H1 (cell line): ENCODE data around the gene PTPRD. TPM values are rescaled to one million over a fixed set of nuclear protein-coding genes. Genes with fewer than 3 reads are reported as not detected.

Experiments used
- CTCF ChIA-PET: fragments of 300-600 bp; sonication (Branson Sonifier 250); formaldehyde crosslinking; loops from one replicate; lab custom pipeline; 2021; ENCODE audit not compliant: partially characterized antibody; lab: Charles Lee
- POLR2A ChIA-PET: fragments of 300-600 bp; sonication (Branson Sonifier 250); formaldehyde crosslinking; loops from one replicate; lab custom pipeline; 2021; ENCODE audit warnings: inconsistent platforms; ENCODE audit not compliant: partially characterized antibody; lab: Charles Lee
- DNase-seq, 2 experiments: peaks; one replicate each; pipeline versions ENCODE4 v3.0.0 to v3.0.0-alpha.2; 2010 to 2022; ENCODE audit warnings: low spot score in 2 of 2, low read depth in 1 of 2, mixed read lengths in 1 of 2
- FAIRE-seq: peaks from 2 replicates; lab custom pipeline; 2011; peaks lifted over from hg19 to GRCh38; lab: Jason Lieb, UNC
- H2AFZ ChIP-seq: 2 replicates; pipeline ENCODE4 v1.8.1; 2012; ENCODE audit warnings: low read length, inconsistent platforms
- H2AK5ac ChIP-seq: 2 replicates; pipeline ENCODE4 v1.6.1; 2013; ENCODE audit warnings: low read depth, low read length
- H2BK120ac ChIP-seq: replicated peaks from 2 replicates; pipeline ENCODE3; 2013; ENCODE audit warnings: low read depth, low read length, inconsistent platforms
- H2BK12ac ChIP-seq: 2 replicates; pipeline ENCODE4 v1.6.1; 2013; ENCODE audit warnings: low read depth, low read length
- H2BK15ac ChIP-seq: 2 replicates; pipeline ENCODE4 v1.6.1; 2013; ENCODE audit warnings: low read length
- H2BK20ac ChIP-seq: 2 replicates; pipeline ENCODE4 v1.6.1; 2013; ENCODE audit warnings: low read length
- H2BK5ac ChIP-seq: 2 replicates; pipeline ENCODE4 v1.6.1; 2013; ENCODE audit warnings: low read depth, low read length
- H3K14ac ChIP-seq: 2 replicates; pipeline ENCODE4 v1.6.1; 2013; ENCODE audit warnings: inconsistent platforms; ENCODE audit not compliant: insufficient read length
- H3K18ac ChIP-seq: 2 replicates; pipeline ENCODE4 v1.6.1; 2013; ENCODE audit warnings: low read length; ENCODE audit errors: extremely low read depth
- H3K23ac ChIP-seq: 2 replicates; pipeline ENCODE4 v1.6.1; 2013; ENCODE audit warnings: inconsistent platforms; ENCODE audit not compliant: insufficient read length
- H3K23me2 ChIP-seq: 2 replicates; pipeline ENCODE4 v1.6.1; 2013; ENCODE audit warnings: low read depth, low read length
- H3K27ac ChIP-seq: 2 replicates; pipeline ENCODE4 v1.6.1; 2011; ENCODE audit warnings: low read depth, low read length, inconsistent platforms
- H3K27me3 ChIP-seq, 4 experiments: replicated peaks in 1 of 4; 1 replicate in 1 of 4; 2 replicates in 3 of 4; pipeline versions ENCODE4 v1.6.1 to v1.8.1; 2011 to 2013; ENCODE audit warnings: low read length in 3 of 4, mild to moderate bottlenecking in 3 of 4, inconsistent platforms in 2 of 4, mixed read lengths in 2 of 4, moderate library complexity in 1 of 4; ENCODE audit not compliant: control insufficient read depth in 3 of 4, insufficient read depth in 3 of 4; ENCODE audit errors: extremely low read depth in 1 of 4
- H3K36me3 ChIP-seq, 4 experiments: 2 replicates each; pipeline versions ENCODE4 v1.6.1 to v1.8.1; 2011 to 2013; ENCODE audit warnings: mild to moderate bottlenecking in 4 of 4, low read length in 3 of 4, moderate library complexity in 2 of 4, control low read depth in 1 of 4, inconsistent platforms in 1 of 4; ENCODE audit not compliant: insufficient read depth in 4 of 4, control insufficient read depth in 2 of 4
- H3K4ac ChIP-seq: replicated peaks from 2 replicates; pipeline ENCODE3; 2013; ENCODE audit warnings: low read length, low read depth, mixed read lengths, inconsistent platforms; ENCODE audit not compliant: insufficient read length
- H3K4me1 ChIP-seq, 4 experiments: replicated peaks in 1 of 4; 1 replicate in 1 of 4; 2 replicates in 3 of 4; pipeline versions ENCODE4 v1.6.1 to v1.8.1; 2011 to 2013; ENCODE audit warnings: low read length in 3 of 4, inconsistent platforms in 2 of 4, mixed read lengths in 1 of 4; ENCODE audit not compliant: insufficient read depth in 4 of 4, control insufficient read depth in 3 of 4
- H3K4me2 ChIP-seq, 2 experiments: 2 replicates each; pipeline versions ENCODE4 v1.6.1 to v1.8.1; 2011 to 2013; ENCODE audit warnings: low read depth in 2 of 2, low read length in 2 of 2, control low read depth in 1 of 2, inconsistent platforms in 1 of 2, mild to moderate bottlenecking in 1 of 2; ENCODE audit not compliant: insufficient read depth in 1 of 2
- H3K4me3 ChIP-seq, 4 experiments: fragments of 200-600, 300-600 bp in 1 of 4; sonication (generic), shearing (Covaris generic), sonication (Bioruptor Twin) in 1 of 4; 2 replicates each; pipeline versions ENCODE4 v1.5.1 to v1.8.1; 2011 to 2016; ENCODE audit warnings: low read length in 4 of 4, low read depth in 3 of 4, control low read depth in 2 of 4, inconsistent platforms in 2 of 4, mild to moderate bottlenecking in 2 of 4, mixed read lengths in 1 of 4, moderate library complexity in 1 of 4; ENCODE audit not compliant: insufficient read depth in 2 of 4; ENCODE audit errors: extremely low read depth in 1 of 4
- H3K56ac ChIP-seq: replicated peaks from 2 replicates; pipeline ENCODE3; 2013; ENCODE audit warnings: low read depth, mild to moderate bottlenecking, mixed read lengths, low read length, inconsistent platforms; ENCODE audit not compliant: insufficient read length
- H3K79me1 ChIP-seq: 2 replicates; pipeline ENCODE4 v1.6.1; 2013; ENCODE audit warnings: low read depth, low read length, control low read depth
- H3K79me2 ChIP-seq, 2 experiments: 2 replicates each; pipeline versions ENCODE4 v1.6.1 to v1.8.1; 2012 to 2013; ENCODE audit warnings: low read length in 2 of 2, mild to moderate bottlenecking in 2 of 2, inconsistent platforms in 1 of 2; ENCODE audit not compliant: insufficient read depth in 2 of 2, control insufficient read depth in 1 of 2
- H3K9ac ChIP-seq, 4 experiments: replicated peaks in 1 of 4; 1 replicate in 1 of 4; 2 replicates in 3 of 4; pipeline versions ENCODE4 v1.6.1 to v1.8.1; 2011 to 2013; ENCODE audit warnings: low read depth in 3 of 4, low read length in 3 of 4, control low read depth in 2 of 4, mild to moderate bottlenecking in 2 of 4, moderate library complexity in 2 of 4, inconsistent platforms in 1 of 4; ENCODE audit errors: extremely low read depth in 1 of 4
- H3K9me3 ChIP-seq, 2 experiments: 2 replicates each; pipeline versions ENCODE4 v1.6.1 to v1.8.1; 2012 to 2013; ENCODE audit warnings: mild to moderate bottlenecking in 2 of 2, moderate library complexity in 2 of 2, control low read depth in 1 of 2, inconsistent platforms in 1 of 2, low read depth in 1 of 2, low read length in 1 of 2, mixed read lengths in 1 of 2; ENCODE audit not compliant: insufficient read depth in 2 of 2
- H4K20me1 ChIP-seq, 2 experiments: replicated peaks in 1 of 2; 2 replicates each; pipeline versions ENCODE3 to v1.8.1; 2011 to 2013; ENCODE audit warnings: inconsistent platforms in 2 of 2, low read length in 2 of 2, mild to moderate bottlenecking in 1 of 2; ENCODE audit not compliant: insufficient read depth in 2 of 2, control insufficient read depth in 1 of 2
- H4K5ac ChIP-seq: 2 replicates; pipeline ENCODE4 v1.6.1; 2013; ENCODE audit warnings: low read length, low read depth, mixed read lengths, inconsistent platforms; ENCODE audit not compliant: insufficient read length
- H4K8ac ChIP-seq: 2 replicates; pipeline ENCODE4 v1.8.0; 2013; ENCODE audit warnings: mild to moderate bottlenecking, moderate library complexity, low read length, inconsistent platforms; ENCODE audit not compliant: insufficient read depth; ENCODE audit errors: extremely low read depth
- H4K91ac ChIP-seq: replicated peaks from 2 replicates; pipeline ENCODE3; 2013; ENCODE audit warnings: low read length, mixed read lengths, inconsistent platforms; ENCODE audit not compliant: insufficient read length
- GABPA ChIP-seq: IDR thresholded peaks from 2 replicates; pipeline ENCODE4 v1.6.1; 2011; ENCODE audit warnings: mild to moderate bottlenecking, low read length, moderate library complexity, borderline replicate concordance; ENCODE audit not compliant: insufficient read depth
- HDAC6 ChIP-seq: IDR thresholded peaks from one replicate; pipeline ENCODE4 v1.7.1; 2012; ENCODE audit warnings: low read depth, mild to moderate bottlenecking, inconsistent platforms, low read length, moderate library complexity
- POLR2A ChIP-seq, 2 experiments: IDR thresholded peaks; 1 replicate in 1 of 2; 2 replicates in 1 of 2; pipeline ENCODE4 v1.6.1; 2011; ENCODE audit warnings: low read depth in 2 of 2, low read length in 2 of 2, mild to moderate bottlenecking in 2 of 2; ENCODE audit errors: control extremely low read depth in 1 of 2
- RAD21 ChIP-seq, 2 experiments: IDR thresholded peaks in 1 of 2; conservative IDR thresholded peaks in 1 of 2; 2 replicates each; pipeline ENCODE4 v1.6.1; 2011; ENCODE audit warnings: low read depth in 2 of 2, low read length in 2 of 2, improper control_type of control experiment in 1 of 2, inconsistent platforms in 1 of 2, mild to moderate bottlenecking in 1 of 2, moderate library complexity in 1 of 2
- TAF1 ChIP-seq: IDR thresholded peaks from 2 replicates; pipeline ENCODE4 v1.6.1; 2011; ENCODE audit warnings: mild to moderate bottlenecking, low read depth, low read length
- WGBS, 2 experiments: shearing (Covaris generic) in 1 of 2; methylation state at CpG; one replicate each; pipeline versions ENCODE4 v1.1.6 to v1.1.7; 2013 to 2015; ENCODE audit warnings: low lambda C conversion rate in 2 of 2, mixed read lengths in 2 of 2, inconsistent platforms in 1 of 2, low coverage in 1 of 2, missing lambda C conversion rate in 1 of 2; ENCODE audit not compliant: insufficient replicate concordance in 2 of 2, insufficient coverage in 1 of 2, insufficient read length in 1 of 2; ENCODE audit errors: extremely low coverage in 1 of 2, missing lambda C conversion rate in 1 of 2; 5-methylcytosine and 5-hydroxymethylcytosine counted together
- polyA plus RNA-seq, 7 experiments: library from polyadenylated mRNA; depleted of rRNA in 3 of 7; stranded (reverse) in 5 of 7; unstranded in 2 of 7; fragments of >200 nt in 5 of 7; fragments of 200-250 nt in 2 of 7; gene quantifications; 1 replicate in 5 of 7; 2 replicates in 1 of 7; 4 replicates in 1 of 7; pipeline versions ENCODE4 v1.2.1 to v1.2.3, GENCODE V29; 2011 to 2013; ENCODE audit warnings: missing spikeins in 2 of 7, mixed read lengths in 2 of 7
- total RNA-seq: library from RNA; stranded (reverse); fragmentation: NEBNext Ultra II Directional; extraction: Animal tissue kit (Norgen Biotek cat#: 25700); gene quantifications from 2 replicates; pipeline ENCODE4 v1.2.1, GENCODE V29; 2021
- TF ChIP-seq, protein P1 (sequence below), 3 experiments: IDR thresholded peaks; 1 replicate in 2 of 3; 2 replicates in 1 of 3; pipeline versions ENCODE4 v1.5.1 to v1.6.1; 2011; ENCODE audit warnings: low read length in 3 of 3, mild to moderate bottlenecking in 3 of 3, inconsistent platforms in 2 of 3, low read depth in 1 of 3, moderate library complexity in 1 of 3; ENCODE audit not compliant: insufficient read depth in 1 of 3; ENCODE audit errors: control extremely low read depth in 1 of 3

The PTPRD gene
- total and polyA plus RNA-seq, 2 of the 8 experiments (the other 6 are each of a cell fraction or from before 2014, with no cell fraction given), result 17.2 to 77.0 TPM

DNA sequence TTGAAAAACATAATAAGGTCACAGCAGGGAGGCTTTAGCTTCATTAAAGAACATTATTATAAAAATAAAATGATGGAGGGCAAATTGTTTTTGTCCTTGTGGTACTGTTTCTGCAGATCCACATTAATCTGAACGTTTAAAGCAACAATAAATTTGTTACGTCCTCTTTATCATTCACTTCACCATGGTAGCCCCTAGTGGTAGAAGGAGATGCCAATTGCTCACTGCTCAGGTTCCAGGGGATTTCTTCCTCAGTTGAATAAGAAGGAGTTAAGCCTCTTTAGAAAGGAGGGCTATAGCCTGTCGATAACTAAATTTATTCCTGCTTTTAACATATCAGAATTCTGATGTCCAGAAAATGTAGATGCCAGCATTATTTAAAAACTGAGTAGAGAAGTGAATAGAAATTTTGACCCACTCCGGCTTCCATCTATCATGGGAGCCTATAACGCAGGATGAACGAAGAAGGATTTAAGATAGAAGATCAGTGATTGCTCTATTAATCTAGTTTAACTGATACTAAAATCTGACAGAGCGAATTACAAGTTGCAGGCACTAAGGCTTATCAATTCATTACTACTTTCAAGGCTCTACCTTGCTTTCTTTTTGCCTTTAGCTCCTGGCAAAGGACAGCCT lies 692.3 kb downstream of the PTPRD start:
- ChIA-PET POLR2A (no interaction called here), CTCF (interaction anchor here (0.7 to 5.7 kb wide), 16 partner anchors 8 to 811 kb away, joined by 3 to 29 read pairs (median 4); no protein-coding TSS in a partner anchor)
- Histone ChIP-seq H2BK12ac (no peak overlapping the region), H3K23ac (no peak overlapping the region), H3K14ac (no peak overlapping the region), H3K79me2 (no peaks in the 10 kb centered on the region), H4K20me1 (no peaks in the 10 kb centered on the region), H4K8ac (no peak overlapping the region), H2BK5ac (no peak overlapping the region), H2BK20ac (no peak overlapping the region), H3K4ac (no peak overlapping the region), H3K56ac (no peak overlapping the region), H4K5ac (no peak overlapping the region), H3K4me3 (no peak overlapping the region), H3K4me2 (no peak overlapping the region), H3K79me1 (no peaks in the 10 kb centered on the region), H3K18ac (no peak overlapping the region), H3K27me3 (no peaks in the 10 kb centered on the region), H4K91ac (no peak overlapping the region), H2AFZ (peak overlapping the region; percentile 36; the same call in 1 of the 2 replicates), H3K9ac (no peak overlapping the region), H3K4me1 (no peaks in the 10 kb centered on the region), H3K23me2 (no peaks in the 10 kb centered on the region), H3K9me3 (no peaks in the 10 kb centered on the region), H2BK120ac (no peak overlapping the region), H3K27ac (no peak overlapping the region), H3K36me3 (no peaks in the 10 kb centered on the region), H2AK5ac (no peak overlapping the region), H2BK15ac (no peak overlapping the region)
- DNase-seq (no peak), FAIRE-seq (peak; percentile 63)
- TF ChIP-seq HDAC6 (no peak), RAD21 (IDR thresholded peaks at IDR 0.05 in 1 of 2, conservative IDR thresholded peaks at IDR 0.05 in 1 of 2; ENCODE audit: low read depth in 2 of 2, low read length in 2 of 2) (peak; percentile 32 to 46; a peak in 3 of 4 replicates), POLR2A (IDR thresholded peaks at IDR 0.05; ENCODE audit: control extremely low read depth in 1 of 2, low read depth in 2 of 2, low read length in 2 of 2) (no peak), GABPA (no peak), TAF1 (no peak)
- TF ChIP-seq, protein P1, sequence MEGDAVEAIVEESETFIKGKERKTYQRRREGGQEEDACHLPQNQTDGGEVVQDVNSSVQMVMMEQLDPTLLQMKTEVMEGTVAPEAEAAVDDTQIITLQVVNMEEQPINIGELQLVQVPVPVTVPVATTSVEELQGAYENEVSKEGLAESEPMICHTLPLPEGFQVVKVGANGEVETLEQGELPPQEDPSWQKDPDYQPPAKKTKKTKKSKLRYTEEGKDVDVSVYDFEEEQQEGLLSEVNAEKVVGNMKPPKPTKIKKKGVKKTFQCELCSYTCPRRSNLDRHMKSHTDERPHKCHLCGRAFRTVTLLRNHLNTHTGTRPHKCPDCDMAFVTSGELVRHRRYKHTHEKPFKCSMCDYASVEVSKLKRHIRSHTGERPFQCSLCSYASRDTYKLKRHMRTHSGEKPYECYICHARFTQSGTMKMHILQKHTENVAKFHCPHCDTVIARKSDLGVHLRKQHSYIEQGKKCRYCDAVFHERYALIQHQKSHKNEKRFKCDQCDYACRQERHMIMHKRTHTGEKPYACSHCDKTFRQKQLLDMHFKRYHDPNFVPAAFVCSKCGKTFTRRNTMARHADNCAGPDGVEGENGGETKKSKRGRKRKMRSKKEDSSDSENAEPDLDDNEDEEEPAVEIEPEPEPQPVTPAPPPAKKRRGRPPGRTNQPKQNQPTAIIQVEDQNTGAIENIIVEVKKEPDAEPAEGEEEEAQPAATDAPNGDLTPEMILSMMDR (IDR thresholded peaks at IDR 0.05; ENCODE audit: control extremely low read depth in 1 of 3, insufficient read depth in 1 of 3, low read depth in 1 of 3, low read length in 3 of 3), result peak in 2 of 3 experiments; percentile 32 to 58; a peak in 3 of 4 replicates
- 70% methylated on average over 7 of the region's 7 CpGs; no CpG with 5 or more reads in 1 of the 2 experiments for WGBS, 2 experiments
